ENCODE results near the gene MANF. TPM values are rescaled to one million over a fixed set of nuclear protein-coding genes. Genes with fewer than 3 reads are reported as not detected.

The MANF gene
- total and polyA plus RNA-seq, 9 donors = 18.4 to 105 (median 43.4) TPM

DNA sequence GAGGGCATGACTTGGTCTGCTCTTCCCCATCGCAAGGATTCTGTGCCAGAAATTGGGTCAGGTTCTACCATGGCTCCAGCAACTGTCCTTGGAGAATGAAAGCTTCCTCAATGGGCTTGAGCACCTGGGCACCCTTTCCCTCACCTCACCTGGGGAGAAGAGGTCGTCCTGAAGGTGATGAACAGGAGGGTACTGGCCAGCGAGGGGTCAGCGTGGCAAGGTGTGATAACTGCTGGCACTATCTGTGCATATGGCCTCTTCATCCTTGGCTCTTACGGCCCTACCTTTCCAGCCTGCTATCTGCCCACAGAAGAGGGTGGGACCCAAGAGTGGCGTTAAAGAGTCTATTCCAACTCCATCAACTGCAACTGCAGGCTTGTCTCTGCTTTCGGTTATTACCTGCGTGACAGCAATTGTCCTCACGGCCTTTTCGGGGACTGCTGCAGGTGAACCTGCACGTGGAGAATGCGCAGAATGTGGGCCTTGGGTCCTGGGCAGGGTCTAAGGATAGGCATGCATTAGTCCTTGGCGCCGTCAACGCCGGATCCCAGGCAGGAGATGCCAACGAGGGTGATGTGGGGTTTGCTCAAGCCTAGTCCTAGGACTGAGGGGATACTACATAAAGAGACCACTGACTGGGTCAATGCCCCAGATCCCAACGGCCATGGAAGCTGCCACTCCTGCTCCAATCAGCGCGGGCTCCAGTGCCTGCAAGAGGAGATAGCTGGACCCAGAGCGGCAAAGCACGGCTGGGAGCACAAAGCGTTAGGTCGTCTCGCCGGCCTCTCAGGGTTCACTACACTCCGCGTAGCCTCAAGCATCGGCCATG is 5.4 kb downstream of the MANF start:
- WGBS, 3 donors = 36 to 44% (median 40%) methylated on average over 28 to 29 of the region's 29 CpGs
- H3K4me1 ChIP-seq (ENCODE audit: insufficient read depth) = peaks cover 15% of the 10 kb centered on the region
- intact Hi-C loops (cut with DNase I) = loop anchor here (5.0 to 10.0 kb wide), 4 partner anchors 282 to 773 kb away; partner anchors contain the start of genes MAPKAPK3 (in 1 of the 4) and TEX264 (in 1 of the 4)
- H3K27ac ChIP-seq = peak overlapping the region in 1 of 2 donors; percentile 88
- H3K27me3 ChIP-seq = no peaks in the 10 kb centered on the region
- H3K36me3 ChIP-seq = no peaks in the 10 kb centered on the region
- DNase-seq = no peak
- H3K4me3 ChIP-seq = peak overlapping the region; percentile 77
- no peaks in the 10 kb centered on the region for H3K9me3 ChIP-seq
- TF ChIP-seq, protein P1, sequence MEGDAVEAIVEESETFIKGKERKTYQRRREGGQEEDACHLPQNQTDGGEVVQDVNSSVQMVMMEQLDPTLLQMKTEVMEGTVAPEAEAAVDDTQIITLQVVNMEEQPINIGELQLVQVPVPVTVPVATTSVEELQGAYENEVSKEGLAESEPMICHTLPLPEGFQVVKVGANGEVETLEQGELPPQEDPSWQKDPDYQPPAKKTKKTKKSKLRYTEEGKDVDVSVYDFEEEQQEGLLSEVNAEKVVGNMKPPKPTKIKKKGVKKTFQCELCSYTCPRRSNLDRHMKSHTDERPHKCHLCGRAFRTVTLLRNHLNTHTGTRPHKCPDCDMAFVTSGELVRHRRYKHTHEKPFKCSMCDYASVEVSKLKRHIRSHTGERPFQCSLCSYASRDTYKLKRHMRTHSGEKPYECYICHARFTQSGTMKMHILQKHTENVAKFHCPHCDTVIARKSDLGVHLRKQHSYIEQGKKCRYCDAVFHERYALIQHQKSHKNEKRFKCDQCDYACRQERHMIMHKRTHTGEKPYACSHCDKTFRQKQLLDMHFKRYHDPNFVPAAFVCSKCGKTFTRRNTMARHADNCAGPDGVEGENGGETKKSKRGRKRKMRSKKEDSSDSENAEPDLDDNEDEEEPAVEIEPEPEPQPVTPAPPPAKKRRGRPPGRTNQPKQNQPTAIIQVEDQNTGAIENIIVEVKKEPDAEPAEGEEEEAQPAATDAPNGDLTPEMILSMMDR (IDR thresholded peaks at IDR 0.05) = peak in 1 of 3 donors; percentile 92
- TF ChIP-seq POLR2A (IDR thresholded peaks at IDR 0.05) (no peak), EP300 (IDR thresholded peaks at IDR 0.05) (no peak)

DNA sequence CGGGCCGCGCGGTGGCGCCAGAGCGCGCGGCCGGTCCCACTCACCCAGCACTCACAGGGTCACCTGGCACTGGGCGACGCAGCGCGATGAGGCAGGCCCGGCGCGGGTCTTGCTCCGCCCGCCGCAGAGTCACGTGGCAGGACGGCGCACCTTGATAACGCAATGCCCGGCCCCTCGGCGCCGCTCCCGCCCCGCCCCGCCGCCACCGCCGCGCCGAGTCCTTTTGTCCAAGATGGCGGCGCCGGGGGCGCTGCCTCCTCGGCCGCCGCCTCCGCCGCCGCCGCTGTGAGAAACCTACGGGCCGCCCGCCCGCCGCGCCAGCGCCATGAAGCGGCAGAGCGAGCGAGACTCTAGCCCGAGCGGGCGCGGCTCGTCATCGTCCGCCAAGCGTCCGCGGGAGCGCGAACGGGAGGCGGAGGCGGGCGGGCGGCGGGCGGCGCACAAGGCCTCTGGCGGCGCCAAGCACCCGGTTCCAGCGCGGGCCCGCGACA is 6.0 kb downstream of the MANF start, which contains the start of gene RBM15B:
TSS of gene RBM15B (plus strand) at position 211 of the 491 bp plus-strand sequence. CDS start at position 326, 115 bp downstream.
- H3K27me3 ChIP-seq = no peaks in the 10 kb centered on the region
- WGBS, 3 donors = 0 to 1% (median 0%) methylated on average over 17 to 83 of the region's 83 CpGs
- intact Hi-C loops (cut with DNase I) = loop anchor here (5.0 to 10.0 kb wide), 4 partner anchors 281 to 774 kb away; partner anchors contain the start of genes MAPKAPK3 (in 1 of the 4) and TEX264 (in 1 of the 4)
- H3K4me1 ChIP-seq (ENCODE audit: insufficient read depth) = peaks cover 15% of the 10 kb centered on the region
- H3K36me3 ChIP-seq = no peaks in the 10 kb centered on the region
- H3K4me3 ChIP-seq = peak within 1 kb of the TSS; percentile 77
- H3K27ac ChIP-seq = peak within 1 kb of the TSS; percentile 81 to 88
- peak; percentile 50 for TF ChIP-seq POLR2A (IDR thresholded peaks at IDR 0.05)
- TF ChIP-seq EP300 (IDR thresholded peaks at IDR 0.05) = no peak
- TF ChIP-seq, protein P1 (IDR thresholded peaks at IDR 0.05) = peak in 2 of 3 donors; percentile 87 to 93
- DNase-seq = peak; percentile 97 to 98 (median 98)
- H3K9me3 ChIP-seq = no peaks in the 10 kb centered on the region

DNA sequence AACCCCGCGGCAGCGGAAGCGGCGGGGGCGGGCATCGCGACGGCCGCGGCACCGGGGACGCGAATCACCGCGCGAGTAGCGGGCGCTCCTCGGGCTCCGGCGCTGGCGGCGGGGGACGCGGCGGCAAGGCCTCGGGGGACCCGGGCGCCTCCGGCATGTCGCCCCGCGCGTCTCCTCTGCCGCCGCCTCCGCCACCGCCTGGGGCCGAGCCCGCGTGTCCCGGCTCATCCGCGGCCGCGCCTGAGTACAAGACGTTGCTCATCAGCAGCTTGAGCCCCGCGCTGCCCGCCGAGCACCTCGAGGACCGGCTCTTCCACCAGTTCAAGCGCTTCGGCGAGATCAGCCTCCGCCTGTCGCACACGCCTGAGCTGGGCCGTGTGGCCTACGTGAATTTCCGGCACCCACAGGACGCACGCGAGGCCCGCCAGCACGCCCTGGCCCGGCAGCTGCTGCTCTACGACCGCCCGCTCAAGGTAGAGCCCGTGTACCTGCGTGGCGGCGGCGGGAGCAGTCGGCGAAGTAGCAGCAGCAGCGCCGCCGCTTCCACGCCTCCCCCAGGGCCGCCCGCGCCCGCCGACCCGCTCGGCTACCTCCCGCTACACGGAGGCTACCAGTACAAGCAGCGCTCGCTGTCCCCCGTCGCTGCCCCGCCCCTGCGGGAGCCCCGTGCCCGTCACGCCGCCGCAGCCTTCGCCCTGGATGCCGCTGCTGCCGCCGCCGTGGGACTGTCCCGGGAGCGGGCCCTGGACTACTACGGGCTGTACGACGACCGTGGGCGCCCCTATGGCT is 6.7 kb downstream of the MANF start:
- Histone ChIP-seq H3K27me3 (no peaks in the 10 kb centered on the region), H3K27ac (peak overlapping the region; percentile 81 to 88), H3K4me3 (peak overlapping the region; percentile 77), H3K9me3 (no peaks in the 10 kb centered on the region), H3K36me3 (no peaks in the 10 kb centered on the region), H3K4me1 (ENCODE audit: insufficient read depth) (peaks cover 14% of the 10 kb centered on the region)
- intact Hi-C loops (cut with DNase I) = loop anchor here (5.0 to 10.0 kb wide), 4 partner anchors 281 to 774 kb away; partner anchors contain the start of genes MAPKAPK3 (in 1 of the 4) and TEX264 (in 1 of the 4)
- DNase-seq = peak in 2 of 5 donors; percentile 45 to 61
- WGBS, 3 donors = 6 to 14% (median 6%) methylated on average over 58 to 115 of the region's 115 CpGs
- TF ChIP-seq POLR2A (IDR thresholded peaks at IDR 0.05) (no peak), EP300 (IDR thresholded peaks at IDR 0.05) (no peak)

DNA sequence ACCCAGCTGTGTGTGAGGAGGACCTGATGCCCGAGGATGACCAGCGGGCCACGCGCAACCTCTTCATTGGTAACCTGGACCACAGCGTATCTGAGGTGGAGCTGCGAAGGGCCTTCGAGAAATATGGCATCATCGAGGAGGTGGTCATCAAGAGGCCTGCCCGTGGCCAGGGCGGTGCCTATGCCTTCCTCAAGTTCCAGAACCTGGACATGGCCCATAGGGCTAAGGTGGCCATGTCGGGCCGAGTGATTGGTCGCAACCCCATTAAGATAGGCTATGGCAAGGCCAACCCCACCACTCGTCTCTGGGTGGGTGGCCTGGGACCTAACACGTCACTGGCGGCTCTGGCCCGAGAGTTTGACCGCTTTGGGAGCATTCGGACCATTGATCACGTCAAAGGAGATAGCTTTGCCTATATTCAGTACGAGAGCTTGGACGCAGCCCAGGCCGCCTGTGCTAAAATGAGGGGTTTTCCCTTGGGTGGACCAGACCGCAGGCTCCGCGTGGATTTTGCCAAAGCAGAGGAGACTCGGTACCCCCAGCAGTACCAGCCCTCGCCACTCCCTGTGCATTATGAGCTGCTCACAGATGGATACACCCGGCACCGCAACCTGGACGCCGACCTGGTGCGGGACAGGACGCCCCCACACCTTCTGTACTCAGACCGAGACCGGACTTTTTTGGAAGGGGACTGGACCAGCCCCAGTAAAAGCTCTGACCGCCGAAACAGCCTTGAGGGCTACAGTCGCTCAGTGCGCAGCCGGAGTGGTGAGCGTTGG is 7.5 kb downstream of the MANF start:
- intact Hi-C loops (cut with DNase I) = loop anchor here (5.0 to 10.0 kb wide), 4 partner anchors 280 to 775 kb away; partner anchors contain the start of genes MAPKAPK3 (in 1 of the 4) and TEX264 (in 1 of the 4)
- Histone ChIP-seq H3K4me1 (ENCODE audit: insufficient read depth) (peaks cover 14% of the 10 kb centered on the region), H3K27ac (peak overlapping the region; percentile 81 to 88), H3K36me3 (no peaks in the 10 kb centered on the region), H3K4me3 (no peak overlapping the region), H3K27me3 (no peaks in the 10 kb centered on the region), H3K9me3 (no peaks in the 10 kb centered on the region)
- peak in 3 of 5 donors; percentile 31 to 52 (median 52) for DNase-seq
- no peak for TF ChIP-seq EP300 (IDR thresholded peaks at IDR 0.05)
- WGBS, 3 donors = 91 to 93% (median 93%) methylated on average over 42 of the region's 42 CpGs

Measured in ovary (tissue), 9 donors.